ENCODE measurements around the gene DSG4. TPM values are rescaled to one million over a fixed set of nuclear protein-coding genes. Genes with fewer than 3 reads are reported as not detected.
A peak's percentile ranks its signal among the peaks of the same experiment; 100 is the strongest.

DSG4 gene
- total RNA-seq, 2 experiments from 2014 or later: not detected

- POLR2A ChIA-PET: no interaction called here
- Mint-ChIP-seq H3K36me3 (ENCODE audit: low read depth) (no peaks in the 10 kb centered on the region), H3K27me3 (no peaks in the 10 kb centered on the region), H3K27ac (no peak overlapping the region), H3K4me1 (no peaks in the 10 kb centered on the region), H3K4me3 (no peak overlapping the region), H3K9me3 (ENCODE audit: low read depth) (peaks cover 1% of the 10 kb centered on the region)
- no peak for ATAC-seq
- no peak for DNase-seq
- intact Hi-C loops (cut with DNase I, micrococcal nuclease): no loop called here
- CTCF ChIA-PET: interaction anchor here (0.6 kb wide), 2 partner anchors 392 to 436 kb away, joined by 3 read pairs; no protein-coding TSS in a partner anchor
Observed at GRCh38 chr18:31430072-31430471, 53.5 kb downstream of the DSG4 start.

- peaks cover 1% of the 10 kb centered on the region for H3K9me3 Mint-ChIP-seq (ENCODE audit: low read depth)
- ATAC-seq: no peak
- H3K27me3 Mint-ChIP-seq: no peaks in the 10 kb centered on the region
- H3K4me3 Mint-ChIP-seq: no peak overlapping the region
- POLR2A ChIA-PET: no interaction called here
- H3K27ac Mint-ChIP-seq: no peak overlapping the region
- H3K4me1 Mint-ChIP-seq: no peaks in the 10 kb centered on the region
- intact Hi-C loops (cut with DNase I, micrococcal nuclease): no loop called here
- no peak for DNase-seq
- no peaks in the 10 kb centered on the region for H3K36me3 Mint-ChIP-seq (ENCODE audit: low read depth)
- CTCF ChIA-PET: interaction anchor here (0.6 kb wide), 1 partner anchor 437 kb away, joined by 3 read pairs; no protein-coding TSS in a partner anchor
Observed at GRCh38 chr18:31430554-31430953, 54.0 kb downstream of the DSG4 start.

GRCh38 chr18:31432316-31432715 is 55.7 kb downstream of the DSG4 start:
- intact Hi-C loops (cut with DNase I, micrococcal nuclease): no loop called here
- CTCF ChIA-PET: interaction anchor here (0.6 to 0.7 kb wide), 2 partner anchors 9 to 29 kb away, joined by 3 to 6 read pairs; no protein-coding TSS in a partner anchor
- H3K4me3 Mint-ChIP-seq: no peak overlapping the region
- no peaks in the 10 kb centered on the region for H3K36me3 Mint-ChIP-seq (ENCODE audit: low read depth)
- POLR2A ChIA-PET: no interaction called here
- no peak for ATAC-seq
- H3K27me3 Mint-ChIP-seq: no peaks in the 10 kb centered on the region
- peaks cover 1% of the 10 kb centered on the region for H3K9me3 Mint-ChIP-seq (ENCODE audit: low read depth)
- no peak overlapping the region for H3K27ac Mint-ChIP-seq
- no peak for DNase-seq
- H3K4me1 Mint-ChIP-seq: no peaks in the 10 kb centered on the region

- CTCF ChIA-PET: no interaction called here
- Mint-ChIP-seq H3K4me1 (no peaks in the 10 kb centered on the region), H3K4me3 (no peak overlapping the region), H3K9me3 (ENCODE audit: low read depth) (peaks cover 1% of the 10 kb centered on the region), H3K27ac (no peak overlapping the region), H3K27me3 (no peaks in the 10 kb centered on the region), H3K36me3 (ENCODE audit: low read depth) (no peaks in the 10 kb centered on the region)
- POLR2A ChIA-PET: no interaction called here
- ATAC-seq: no peak
- intact Hi-C loops (cut with DNase I, micrococcal nuclease): no loop called here
- no peak for DNase-seq
Observed at GRCh38 chr18:31436825-31437224, 60.2 kb downstream of the DSG4 start.

GRCh38 chr18:31438402-31438801 is 61.8 kb downstream of the DSG4 start:
- ChIA-PET POLR2A (no interaction called here), CTCF (interaction anchor here (1.1 kb wide), 1 partner anchor 52 kb away, joined by 3 read pairs; no protein-coding TSS in a partner anchor)
- Mint-ChIP-seq H3K27me3 (no peaks in the 10 kb centered on the region), H3K9me3 (ENCODE audit: low read depth) (no peaks in the 10 kb centered on the region), H3K4me3 (no peak overlapping the region), H3K36me3 (ENCODE audit: low read depth) (no peaks in the 10 kb centered on the region), H3K4me1 (no peaks in the 10 kb centered on the region), H3K27ac (no peak overlapping the region)
- ATAC-seq: no peak
- DNase-seq: peak; percentile 8
- intact Hi-C loops (cut with DNase I, micrococcal nuclease): no loop called here

GRCh38 chr18:31439807-31440325 is 63.3 kb downstream of the DSG4 start:
- intact Hi-C loops (cut with DNase I, micrococcal nuclease): no loop called here
- Mint-ChIP-seq H3K27me3 (no peaks in the 10 kb centered on the region), H3K9me3 (ENCODE audit: low read depth) (no peaks in the 10 kb centered on the region), H3K4me3 (no peak overlapping the region), H3K27ac (no peak overlapping the region), H3K36me3 (ENCODE audit: low read depth) (no peaks in the 10 kb centered on the region), H3K4me1 (no peaks in the 10 kb centered on the region)
- ChIA-PET CTCF (interaction anchor here (0.6 to 1.0 kb wide), 2 partner anchors 9 to 14 kb away, joined by 3 read pairs; no protein-coding TSS in a partner anchor), POLR2A (no interaction called here)
- DNase-seq: no peak
- ATAC-seq: no peak

- no peak overlapping the region for H3K27ac Mint-ChIP-seq
- no peak for ATAC-seq
- intact Hi-C loops (cut with DNase I, micrococcal nuclease): no loop called here
- H3K9me3 Mint-ChIP-seq (ENCODE audit: low read depth): no peaks in the 10 kb centered on the region
- H3K4me1 Mint-ChIP-seq: no peaks in the 10 kb centered on the region
- ChIA-PET POLR2A (no interaction called here), CTCF (interaction anchor here (1.0 kb wide), 1 partner anchor 8 kb away, joined by 3 read pairs; no protein-coding TSS in a partner anchor)
- no peaks in the 10 kb centered on the region for H3K36me3 Mint-ChIP-seq (ENCODE audit: low read depth)
- no peak for DNase-seq
- H3K4me3 Mint-ChIP-seq: no peak overlapping the region
- H3K27me3 Mint-ChIP-seq: no peaks in the 10 kb centered on the region
Observed at GRCh38 chr18:31440787-31441186, 64.2 kb downstream of the DSG4 start.

GRCh38 chr18:31441493-31441892 is 64.9 kb downstream of the DSG4 start:
- no peaks in the 10 kb centered on the region for H3K4me1 Mint-ChIP-seq
- no peak for DNase-seq
- no peak for ATAC-seq
- ChIA-PET POLR2A (no interaction called here), CTCF (no interaction called here)
- no peaks in the 10 kb centered on the region for H3K36me3 Mint-ChIP-seq (ENCODE audit: low read depth)
- H3K27ac Mint-ChIP-seq: no peak overlapping the region
- intact Hi-C loops (cut with DNase I, micrococcal nuclease): no loop called here
- no peak overlapping the region for H3K4me3 Mint-ChIP-seq
- no peaks in the 10 kb centered on the region for H3K9me3 Mint-ChIP-seq (ENCODE audit: low read depth)
- no peaks in the 10 kb centered on the region for H3K27me3 Mint-ChIP-seq

GRCh38 chr18:31444142-31444541 is 67.6 kb downstream of the DSG4 start:
- intact Hi-C loops (cut with DNase I, micrococcal nuclease): no loop called here
- ATAC-seq (no peak), DNase-seq (no peak)
- ChIA-PET POLR2A (no interaction called here), CTCF (interaction anchor here (0.5 kb wide), 1 partner anchor 355 kb away, joined by 6 read pairs; no protein-coding TSS in a partner anchor)
- Mint-ChIP-seq H3K4me1 (no peaks in the 10 kb centered on the region), H3K9me3 (ENCODE audit: low read depth) (no peaks in the 10 kb centered on the region), H3K36me3 (ENCODE audit: low read depth) (no peaks in the 10 kb centered on the region), H3K27ac (no peak overlapping the region), H3K4me3 (no peak overlapping the region), H3K27me3 (no peaks in the 10 kb centered on the region)

- H3K27ac Mint-ChIP-seq: no peak overlapping the region
- DNase-seq: no peak
- ChIA-PET POLR2A (no interaction called here), CTCF (no interaction called here)
- no peaks in the 10 kb centered on the region for H3K36me3 Mint-ChIP-seq (ENCODE audit: low read depth)
- H3K9me3 Mint-ChIP-seq (ENCODE audit: low read depth): no peaks in the 10 kb centered on the region
- no peak overlapping the region for H3K4me3 Mint-ChIP-seq
- H3K4me1 Mint-ChIP-seq: no peaks in the 10 kb centered on the region
- no peak for ATAC-seq
- intact Hi-C loops (cut with DNase I, micrococcal nuclease): no loop called here
- no peaks in the 10 kb centered on the region for H3K27me3 Mint-ChIP-seq
Observed at GRCh38 chr18:31445908-31446307, 69.3 kb downstream of the DSG4 start.

- ATAC-seq (no peak), DNase-seq (no peak)
- Mint-ChIP-seq H3K4me3 (no peak overlapping the region), H3K36me3 (ENCODE audit: low read depth) (no peaks in the 10 kb centered on the region), H3K9me3 (ENCODE audit: low read depth) (no peaks in the 10 kb centered on the region), H3K4me1 (no peaks in the 10 kb centered on the region), H3K27ac (no peak overlapping the region), H3K27me3 (no peaks in the 10 kb centered on the region)
- CTCF ChIA-PET: no interaction called here
- POLR2A ChIA-PET: no interaction called here
- intact Hi-C loops (cut with DNase I, micrococcal nuclease): no loop called here
Observed at GRCh38 chr18:31446854-31447253, 70.3 kb downstream of the DSG4 start.

- CTCF ChIA-PET: interaction anchor here (1.5 kb wide), 1 partner anchor 7 kb away, joined by 3 read pairs; no protein-coding TSS in a partner anchor
- no peaks in the 10 kb centered on the region for H3K4me1 Mint-ChIP-seq
- intact Hi-C loops (cut with DNase I, micrococcal nuclease): no loop called here
- no peak for DNase-seq
- H3K27ac Mint-ChIP-seq: no peak within 1 kb of the TSS
- H3K4me3 Mint-ChIP-seq: no peak within 1 kb of the TSS
- no peaks in the 10 kb centered on the region for H3K36me3 Mint-ChIP-seq (ENCODE audit: low read depth)
- POLR2A ChIA-PET: no interaction called here
- no peak for ATAC-seq
- no peaks in the 10 kb centered on the region for H3K27me3 Mint-ChIP-seq
- no peaks in the 10 kb centered on the region for H3K9me3 Mint-ChIP-seq (ENCODE audit: low read depth)
Observed at GRCh38 chr18:31447530-31448191, 71.1 kb downstream of the DSG4 start, which contains the start of gene DSG3. Gene DSG3 (plus strand): TSS chr18:31447741. CDS start chr18:31447878, 137 bp downstream.
